ENCODE results near the gene SLC7A8. TPM values are rescaled to one million over a fixed set of nuclear protein-coding genes. Genes with fewer than 3 reads are reported as not detected.

SLC7A8 gene
- total RNA-seq, 4 donors from 2014 or later, result 44.2 to 79.4 (median 53.1) TPM

DNA sequence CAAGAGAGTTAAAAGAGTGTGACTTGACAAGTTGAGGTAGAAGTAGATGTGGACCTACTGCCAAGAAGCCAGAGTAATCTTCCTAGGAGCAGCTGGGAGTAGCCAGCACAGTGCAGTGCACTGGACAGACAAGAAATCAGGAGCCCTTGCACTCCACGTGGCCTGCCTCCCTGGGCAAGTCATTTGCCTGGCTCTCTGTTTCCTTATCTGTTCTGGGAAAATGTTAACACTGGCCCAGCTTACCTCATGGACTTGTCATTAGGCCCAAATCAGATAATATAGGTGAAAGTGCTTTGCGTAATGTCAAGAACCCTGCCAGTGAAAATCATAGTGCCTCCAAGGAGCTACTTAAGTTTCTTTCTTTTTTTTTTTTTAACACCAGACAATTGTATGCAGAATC, 19.2 kb downstream of the SLC7A8 start:
- WGBS, 2 donors, result 75 to 78% methylated on average over 2 of the region's 2 CpGs

DNA sequence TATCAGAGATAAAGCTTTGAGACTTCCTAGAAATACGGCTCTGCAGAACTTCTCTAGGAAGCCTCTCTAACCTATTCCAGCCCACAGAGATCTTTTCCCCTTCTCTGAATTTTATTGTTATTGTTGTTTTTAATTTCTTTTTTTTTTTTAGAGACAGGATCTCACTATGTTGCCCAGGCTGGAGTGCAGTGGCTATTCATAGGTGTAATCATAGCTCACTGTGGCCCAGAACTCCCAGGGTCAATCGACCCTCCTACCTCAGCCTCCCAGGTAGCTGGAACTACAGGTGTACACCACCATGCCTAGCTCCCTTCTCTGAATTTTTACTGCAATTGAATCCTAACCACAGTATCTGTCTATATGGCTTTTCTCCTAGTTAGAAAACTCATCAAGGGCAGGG, 19.6 kb downstream of the SLC7A8 start:
- H3K27ac ChIP-seq, result no peak overlapping the region
- no peak overlapping the region for H3K4me3 ChIP-seq (replicated peaks in 1 of 3)
- WGBS, 2 donors, result 92 to 95% methylated on average over 2 of the region's 2 CpGs
- no peaks in the 10 kb centered on the region for H3K27me3 ChIP-seq
- no peaks in the 10 kb centered on the region for H3K9me3 ChIP-seq
- DNase-seq, result no peak
- H3K36me3 ChIP-seq, result no peaks in the 10 kb centered on the region
- TF ChIP-seq CTCF (IDR thresholded peaks at IDR 0.05) (no peak), POLR2A (IDR thresholded peaks at IDR 0.05) (no peak)
- H3K4me1 ChIP-seq, result peaks cover 34 to 41% of the 10 kb centered on the region in 2 donors
- intact Hi-C loops (cut with DNase I), result no loop called here

More for the DNA sequence above, 19.2 kb downstream of the SLC7A8 start:
- intact Hi-C loops (cut with DNase I), result no loop called here
- Histone ChIP-seq H3K27ac (no peak overlapping the region), H3K4me1 (peaks cover 37 to 45% of the 10 kb centered on the region in 2 donors), H3K36me3 (no peaks in the 10 kb centered on the region), H3K27me3 (no peaks in the 10 kb centered on the region), H3K4me3 (replicated peaks in 1 of 3) (no peak overlapping the region), H3K9me3 (no peaks in the 10 kb centered on the region)
- TF ChIP-seq CTCF (IDR thresholded peaks at IDR 0.05) (no peak), POLR2A (IDR thresholded peaks at IDR 0.05) (no peak)
- DNase-seq, result no peak

DNA sequence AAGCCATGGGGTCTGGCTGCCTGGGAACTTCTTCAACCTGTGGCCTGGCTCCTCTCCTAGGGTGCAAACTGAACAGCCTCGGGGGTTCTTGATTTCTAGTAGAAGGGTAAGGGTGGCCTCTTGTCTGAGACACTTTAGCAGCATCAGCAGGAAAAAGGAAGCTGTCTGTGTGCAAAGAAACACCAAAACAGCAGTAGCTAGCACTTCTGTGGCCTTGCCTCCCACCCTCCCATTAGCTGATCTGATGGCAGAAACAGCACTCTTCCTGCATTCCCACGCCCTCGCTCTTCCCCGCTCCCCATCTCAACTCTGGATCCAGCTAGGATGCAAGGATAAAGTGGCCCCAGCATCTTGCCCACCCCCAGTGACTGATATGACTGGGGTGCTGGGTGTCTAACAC, 20.7 kb downstream of the SLC7A8 start:
- 71 to 84% methylated on average over 4 of the region's 4 CpGs for WGBS, 2 donors
- no peak for DNase-seq
- intact Hi-C loops (cut with DNase I), result no loop called here
- no peaks in the 10 kb centered on the region for H3K9me3 ChIP-seq
- TF ChIP-seq POLR2A (IDR thresholded peaks at IDR 0.05) (no peak), CTCF (IDR thresholded peaks at IDR 0.05) (no peak)
- peak overlapping the region in 1 of 3 donors; percentile 17 for H3K27ac ChIP-seq
- H3K4me1 ChIP-seq, result peaks cover 23 to 31% of the 10 kb centered on the region in 2 donors
- H3K36me3 ChIP-seq, result no peaks in the 10 kb centered on the region
- H3K27me3 ChIP-seq, result no peaks in the 10 kb centered on the region
- no peak overlapping the region for H3K4me3 ChIP-seq (replicated peaks in 1 of 3)

DNA sequence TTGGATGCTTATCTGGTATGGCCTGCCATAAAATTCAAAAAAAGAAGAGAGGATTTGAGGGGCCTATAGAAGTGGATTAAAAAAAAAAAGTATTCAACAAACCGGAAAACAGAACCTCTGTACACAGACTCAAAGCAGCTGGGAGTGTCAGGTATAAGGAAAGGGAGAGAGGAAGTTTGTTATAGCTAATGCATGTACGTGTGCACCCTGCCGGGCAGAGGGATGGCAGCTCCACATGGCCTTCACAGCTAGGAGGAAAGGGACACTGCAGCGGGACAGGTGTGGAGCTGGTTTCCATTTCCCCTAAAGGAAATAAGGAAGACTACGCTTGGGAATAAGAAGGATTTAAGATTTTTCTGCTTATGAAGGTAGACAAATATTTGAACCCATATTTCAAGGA, 21.5 kb downstream of the SLC7A8 start:
- Histone ChIP-seq H3K36me3 (no peaks in the 10 kb centered on the region), H3K27me3 (no peaks in the 10 kb centered on the region), H3K4me3 (replicated peaks in 1 of 3) (no peak overlapping the region), H3K27ac (peak overlapping the region in 2 of 3 donors; percentile 17), H3K9me3 (no peaks in the 10 kb centered on the region), H3K4me1 (peaks cover 15 to 23% of the 10 kb centered on the region in 2 donors)
- TF ChIP-seq CTCF (IDR thresholded peaks at IDR 0.05), result no peak
- TF ChIP-seq POLR2A (IDR thresholded peaks at IDR 0.05), result no peak
- intact Hi-C loops (cut with DNase I), result no loop called here
- no peak for DNase-seq
- 84 to 86% methylated on average over 5 of the region's 5 CpGs for WGBS, 2 donors

GRCh38 chr14:23160924-23161522, 22.4 kb downstream of the SLC7A8 start:
- Histone ChIP-seq H3K27me3 (no peaks in the 10 kb centered on the region), H3K36me3 (no peaks in the 10 kb centered on the region), H3K27ac (peak overlapping the region; percentile 69 to 89 (median 79)), H3K4me1 (peaks cover 8 to 17% of the 10 kb centered on the region in 2 donors), H3K9me3 (no peaks in the 10 kb centered on the region), H3K4me3 (replicated peaks in 1 of 3) (no peak overlapping the region)
- TF ChIP-seq POLR2A (IDR thresholded peaks at IDR 0.05) (peak in 1 of 2 donors; percentile 30), CTCF (IDR thresholded peaks at IDR 0.05) (no peak)
- peak; percentile 86 to 91 for DNase-seq
- intact Hi-C loops (cut with DNase I), result no loop called here
- whole genome bisulfite sequencing, 2 donors, result 47% methylated on average over 11 of the region's 11 CpGs

Measured in thyroid gland (tissue), 4 donors.